Sigmoid colon (tissue), 3 donors: ENCODE measurements around the gene LPCAT2.

ENCODE experiments used
- CTCF ChIP-seq, 4 experiments: fragments of 450-650 bp in 3 of 4; fragments of 200-600 bp in 1 of 4; IDR thresholded peaks; one replicate each; pipeline ENCODE4 v1.5.1; 2016 to 2019; ENCODE audit warnings: antibody characterized with exemption in 4 of 4, mild to moderate bottlenecking in 3 of 4, moderate library complexity in 2 of 4
- POLR2A ChIP-seq, 2 donors: fragments of 450-650 bp; IDR thresholded peaks; one replicate each; pipeline ENCODE4 v1.6.1; 2016; ENCODE audit warnings: antibody characterized with exemption in 2 of 2, mild to moderate bottlenecking in 2 of 2, moderate library complexity in 2 of 2

GRCh38 chr16:55508941-55509931 is at the start of gene LPCAT2:
- TF ChIP-seq POLR2A (IDR thresholded peaks at IDR 0.05) (peak in 1 of 2 donors; percentile 33), CTCF (IDR thresholded peaks at IDR 0.05) (no peak)
